CD1c-positive myeloid dendritic cell (primary cell): Measurements from ENCODE around the gene GOLGA8Q.
A peak's percentile ranks its signal among the peaks of the same experiment; 100 is the strongest.
"Not testable (repeated sequence)": the region's sequence is repeated elsewhere in the genome, so short reads cannot be mapped to it uniquely, and the experiment has no call there.

ENCODE experiments used
- DNase-seq: peaks from one replicate; pipeline ENCODE4 v3.0.0-alpha.2; 2016; ENCODE audit errors: extremely low spot score

Gene GOLGA8Q

DNA sequence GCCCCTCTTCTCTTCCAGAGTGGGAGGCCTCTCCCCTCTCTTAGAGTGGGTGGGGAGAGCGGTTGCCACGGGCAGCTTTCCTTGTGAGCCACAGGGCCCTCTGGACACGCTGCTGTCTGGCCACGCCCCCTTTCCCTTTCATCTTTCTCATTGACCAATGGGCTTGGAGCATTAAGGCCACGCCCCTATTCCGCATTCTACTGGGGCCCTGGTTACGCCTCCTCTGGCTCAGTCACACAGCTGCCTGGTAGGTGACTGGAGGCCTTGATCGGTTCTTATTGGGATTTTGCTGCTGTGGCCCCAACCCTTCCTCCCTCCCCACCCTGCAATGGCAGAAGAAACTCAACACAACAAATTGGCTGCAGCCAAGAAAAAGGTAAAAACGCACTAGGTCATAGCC, at the start of gene GOLGA8Q:
Gene GOLGA8Q, plus strand, starts transcription at position 301 of the 400 bp plus-strand sequence. Its CDS starts 28 bp downstream, at position 329.
- not testable (repeated sequence) for DNase-seq

DNA sequence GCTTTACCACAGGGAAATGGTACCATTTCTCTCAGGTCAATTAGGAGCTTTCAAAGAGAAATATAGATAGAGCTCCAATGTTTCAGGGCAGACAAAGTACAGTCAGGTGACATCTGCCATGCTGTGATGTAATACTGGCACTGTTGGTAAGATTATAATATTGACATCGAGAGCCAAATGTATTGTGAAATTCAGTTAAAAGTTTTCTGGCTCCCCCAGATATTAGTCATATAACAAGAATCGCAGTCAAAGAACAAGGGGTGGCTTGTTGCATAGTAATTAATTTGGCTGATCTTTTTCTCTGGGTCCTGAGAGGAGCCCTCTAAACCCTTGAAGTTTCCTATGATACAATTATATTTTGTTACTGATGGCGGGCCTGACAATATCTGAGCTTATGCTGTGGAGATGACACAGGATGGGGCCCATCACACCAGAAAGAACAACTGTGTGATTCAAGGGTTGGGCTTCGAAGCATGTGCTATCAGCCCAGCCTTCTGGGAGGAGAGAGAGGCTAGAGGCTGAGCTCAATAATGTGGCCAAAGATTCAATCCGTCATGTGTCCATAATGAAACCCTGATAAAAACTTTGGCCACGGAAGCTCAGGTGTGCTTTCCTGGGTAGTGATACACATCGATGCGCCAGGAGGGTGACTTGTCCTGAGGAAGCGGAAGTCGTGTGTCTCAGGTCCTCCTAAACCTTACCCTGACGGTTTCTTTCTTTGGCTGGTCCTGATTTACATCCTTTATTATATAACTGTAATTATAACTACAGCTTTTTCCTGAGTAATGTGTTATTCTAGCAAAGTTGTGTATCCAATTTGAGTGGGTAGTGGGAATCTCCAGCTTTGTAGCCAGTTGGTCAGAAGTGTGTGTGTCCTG, 48.7 kb upstream of the GOLGA8Q start:
- DNase-seq: not testable (repeated sequence)

DNA sequence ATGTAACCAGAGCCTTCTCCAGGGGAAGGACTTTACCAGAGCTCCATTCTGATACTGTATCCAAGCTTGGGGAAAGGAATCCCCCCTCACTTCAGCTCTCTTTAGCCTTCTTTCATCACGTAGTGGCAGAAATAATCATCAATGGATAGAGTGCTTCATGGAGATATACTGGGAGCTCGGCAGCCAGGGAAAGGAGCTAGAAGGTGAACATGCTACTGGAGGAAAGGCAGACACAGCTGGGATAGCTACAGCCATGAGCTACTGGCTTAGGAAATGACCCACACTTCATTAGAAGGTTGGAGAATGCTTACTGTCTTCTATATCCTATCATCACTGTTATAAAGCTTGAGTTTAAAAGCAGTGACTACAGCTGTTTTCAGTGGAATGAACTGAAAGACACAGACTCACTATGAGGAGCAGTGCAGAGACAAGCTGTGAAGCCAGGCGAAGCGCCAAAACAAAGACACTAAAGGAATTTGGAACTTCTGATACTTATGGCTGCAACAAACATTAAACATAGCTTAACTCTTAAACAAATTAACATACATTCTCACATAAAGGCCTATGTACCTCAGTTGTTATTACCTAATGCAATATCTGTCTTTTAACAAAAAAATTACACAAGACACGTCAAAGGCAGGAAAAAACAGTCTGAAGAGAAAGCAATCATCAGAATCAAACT, 47.5 kb upstream of the GOLGA8Q start:
- DNase-seq: not testable (repeated sequence)

- not testable (repeated sequence) for DNase-seq
Observed at GRCh38 chr15:30514545-30514944, 37.3 kb upstream of the GOLGA8Q start.

GRCh38 chr15:30523453-30524243, 28.2 kb upstream of the GOLGA8Q start:
- DNase-seq: not testable (repeated sequence)

DNA sequence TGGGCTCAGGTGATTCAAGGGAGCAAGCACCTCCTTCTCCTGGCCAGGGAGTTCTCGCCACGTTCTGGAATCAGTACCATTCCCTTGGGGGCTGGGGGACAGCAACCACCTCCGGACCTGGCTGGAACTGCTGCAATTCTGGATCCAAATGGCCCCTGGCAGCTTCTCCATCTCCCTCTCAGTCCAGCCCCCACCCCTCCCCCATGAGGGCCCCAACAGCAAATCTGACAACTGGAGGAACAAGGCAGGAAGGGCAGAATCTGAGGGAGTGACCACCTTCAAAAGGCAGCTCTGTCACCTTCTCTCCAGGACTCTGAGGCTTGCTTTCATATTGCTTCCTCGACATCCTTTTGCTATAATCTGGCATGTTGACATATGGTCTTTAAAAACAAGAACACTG, 25.9 kb upstream of the GOLGA8Q start:
- not testable (repeated sequence) for DNase-seq

DNA sequence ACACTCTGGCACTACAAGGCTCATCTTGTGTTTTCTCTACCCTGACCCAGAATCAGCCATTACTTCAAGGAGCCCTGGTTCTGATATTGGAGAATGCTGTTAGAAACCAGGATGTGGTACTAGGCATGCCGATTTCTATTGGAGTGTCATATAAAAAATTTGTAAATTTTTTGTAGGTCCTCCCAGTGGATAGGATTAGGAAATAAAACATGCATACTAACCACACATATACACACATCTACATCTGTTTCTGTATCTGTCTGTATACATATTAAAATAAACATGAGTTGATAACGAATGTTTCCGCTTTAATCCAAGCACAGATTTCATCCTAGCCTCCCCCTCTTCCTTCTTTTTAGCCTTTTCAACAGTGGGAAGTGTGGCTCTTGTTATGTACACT, 22.8 kb upstream of the GOLGA8Q start:
- not testable (repeated sequence) for DNase-seq

DNA sequence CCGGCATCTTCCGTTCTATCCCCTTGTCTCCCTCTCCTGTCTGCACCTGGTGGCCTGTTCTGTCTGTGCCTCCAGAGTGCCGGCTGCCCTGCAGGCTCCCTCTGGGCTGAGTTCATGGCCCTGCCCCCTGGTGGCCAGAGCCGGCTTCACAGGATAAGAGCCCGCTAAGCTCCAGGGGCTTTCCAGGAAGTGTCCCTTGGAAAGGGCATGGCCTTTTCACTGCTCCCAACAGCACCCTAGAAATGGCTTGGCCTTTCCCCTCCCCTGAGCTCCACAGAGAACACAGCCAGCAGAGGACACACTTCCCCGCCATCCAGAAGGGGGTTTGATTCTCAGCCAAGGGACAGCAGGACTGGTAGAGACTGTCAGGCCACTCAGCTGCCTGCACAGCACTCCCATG, 15.1 kb downstream of the GOLGA8Q start:
- peak; percentile 1 for DNase-seq

GRCh38 chr15:30573012-30573491, 21.2 kb downstream of the GOLGA8Q start:
- DNase-seq: not testable (repeated sequence)

- DNase-seq: not testable (repeated sequence)
Observed at GRCh38 chr15:30579394-30579970, 27.6 kb downstream of the GOLGA8Q start.

DNA sequence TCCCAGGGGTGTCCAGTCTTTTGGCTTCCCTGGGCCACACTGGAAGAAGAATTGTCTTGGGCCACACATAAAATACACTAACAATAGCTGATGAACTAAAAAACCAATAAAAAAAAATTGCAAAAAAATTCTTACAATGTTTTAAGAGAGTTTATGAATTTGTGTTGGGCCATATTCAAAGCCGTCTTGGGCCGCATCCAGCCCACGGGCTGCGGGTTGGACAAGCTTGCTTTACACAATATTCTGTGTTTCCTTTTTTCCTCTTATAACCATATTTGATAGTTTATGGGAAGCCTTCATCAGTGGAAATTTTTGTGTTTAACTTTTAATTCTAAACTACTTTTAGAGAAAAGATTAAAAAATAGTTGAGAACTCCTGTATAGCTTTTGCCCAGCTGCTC, 28.9 kb downstream of the GOLGA8Q start:
- not testable (repeated sequence) for DNase-seq

- DNase-seq: not testable (repeated sequence)
Observed at GRCh38 chr15:30598953-30599352, 47.1 kb downstream of the GOLGA8Q start.

- not testable (repeated sequence) for DNase-seq
Observed at GRCh38 chr15:30603796-30604195, 51.9 kb downstream of the GOLGA8Q start, which contains the start of gene GOLGA8H. GOLGA8H (plus strand) TSS chr15:30604028; CDS start chr15:30604126, 98 bp downstream.
